GM23338 (cell line): ENCODE results near the gene ENTR1. TPM values are rescaled to one million over a fixed set of nuclear protein-coding genes. Genes with fewer than 3 reads are reported as not detected.

Experiments
- ATAC-seq: fragments of 200-7000 bp; cut with Tn5 transposase; 3 replicates; pipeline ENCODE4 v1.9.1; 2020
- DNase-seq: peaks from one replicate; pipeline ENCODE4 v3.0.0-alpha.2; 2015; ENCODE audit warnings: low spot score
- H2AFZ ChIP-seq: fragments of 200-600 bp; sonication (generic); 2 replicates; pipeline ENCODE4 v1.8.0; 2016; ENCODE audit warnings: antibody characterized with exemption, mild to moderate bottlenecking, moderate library complexity
- H3F3A ChIP-seq: fragments of 200-600 bp; sonication (generic); replicated peaks from 2 replicates; pipeline ENCODE4 v1.8.0; 2017; ENCODE audit warnings: antibody characterized with exemption, mixed run types, low read depth
- H3K27ac ChIP-seq: fragments of 200-600 bp; sonication (generic); 2 replicates; pipeline ENCODE4 v1.6.1; 2016; ENCODE audit warnings: low read depth
- H3K27me3 ChIP-seq: fragments of 200-600 bp; sonication (generic); 2 replicates; pipeline ENCODE4 v1.8.0; 2016; ENCODE audit warnings: mild to moderate bottlenecking, mixed run types, moderate library complexity; ENCODE audit not compliant: insufficient read depth
- H3K36me3 ChIP-seq: fragments of 200-600 bp; sonication (generic); 2 replicates; pipeline ENCODE4 v1.8.0; 2016; ENCODE audit warnings: mild to moderate bottlenecking; ENCODE audit not compliant: insufficient read depth
- H3K4me1 ChIP-seq: fragments of 200-600 bp; sonication (generic); 2 replicates; pipeline ENCODE4 v1.8.0; 2016; ENCODE audit warnings: mild to moderate bottlenecking, moderate library complexity; ENCODE audit not compliant: insufficient read depth
- H3K4me2 ChIP-seq: fragments of 200-600 bp; sonication (generic); 2 replicates; pipeline ENCODE4 v1.7.1; 2017; ENCODE audit warnings: mixed run types
- H3K4me3 ChIP-seq: fragments of 200-600 bp; sonication (generic); 2 replicates; pipeline ENCODE4 v1.6.1; 2016; ENCODE audit warnings: mixed run types
- H3K79me2 ChIP-seq: fragments of 200-600 bp; sonication (generic); replicated peaks from 2 replicates; pipeline ENCODE4 v1.8.0; 2017; ENCODE audit warnings: mild to moderate bottlenecking; ENCODE audit not compliant: insufficient read depth
- H3K9me2 ChIP-seq: fragments of 200-600 bp; sonication (generic); 2 replicates; pipeline ENCODE4 v1.8.0; 2017; ENCODE audit not compliant: insufficient read depth
- H4K20me1 ChIP-seq: fragments of 200-600 bp; sonication (generic); replicated peaks from 2 replicates; pipeline ENCODE4 v1.8.0; 2017; ENCODE audit warnings: mild to moderate bottlenecking; ENCODE audit not compliant: insufficient read depth
- H3K27ac Mint-ChIP-seq: 2 replicates; pipeline ENCODE4 v1.8.0; 2020; ENCODE audit warnings: inconsistent platforms, mild to moderate bottlenecking, moderate library complexity, mixed read lengths
- H3K27me3 Mint-ChIP-seq: 3 replicates; pipeline ENCODE4 v1.8.0; 2022; ENCODE audit warnings: low read depth, mild to moderate bottlenecking, moderate library complexity, mixed read lengths, inconsistent platforms; ENCODE audit not compliant: insufficient read depth, poor library complexity
- H3K36me3 Mint-ChIP-seq: 3 replicates; pipeline ENCODE4 v1.8.0; 2021; ENCODE audit warnings: low read depth, mild to moderate bottlenecking, inconsistent platforms, moderate library complexity, mixed read lengths
- H3K4me1 Mint-ChIP-seq: 3 replicates; pipeline ENCODE4 v1.8.0; 2020; ENCODE audit warnings: mild to moderate bottlenecking, inconsistent platforms, mixed read lengths
- H3K4me3 Mint-ChIP-seq: 3 replicates; pipeline ENCODE4 v1.8.0; 2021; ENCODE audit warnings: moderate library complexity, mild to moderate bottlenecking, inconsistent platforms, mixed read lengths
- H3K9me3 Mint-ChIP-seq: 3 replicates; pipeline ENCODE4 v1.8.0; 2020; ENCODE audit warnings: moderate library complexity, mild to moderate bottlenecking, inconsistent platforms, mixed read lengths
- CREB1 ChIP-seq: fragments of 250-450 bp; sonication (Bioruptor Pico); IDR thresholded peaks from 2 replicates; pipeline ENCODE4 v1.5.0; 2020; ENCODE audit warnings: low read depth, mild to moderate bottlenecking, moderate library complexity
- EZH2 ChIP-seq: fragments of 200-600 bp; sonication (generic); IDR thresholded peaks from one replicate; pipeline ENCODE4 v1.8.0; 2017; ENCODE audit warnings: antibody characterized with exemption, mild to moderate bottlenecking, low read depth; ENCODE audit not compliant: unreplicated experiment
- JUNB ChIP-seq: IDR thresholded peaks from one replicate; pipeline ENCODE4 v1.6.1; 2016; ENCODE audit warnings: antibody characterized with exemption; ENCODE audit not compliant: unreplicated experiment
- NANOG ChIP-seq: IDR thresholded peaks from 2 replicates; pipeline ENCODE4 v1.6.1; 2016; ENCODE audit warnings: antibody characterized with exemption, borderline replicate concordance
- STAT1 ChIP-seq: IDR thresholded peaks from one replicate; pipeline ENCODE4 v1.6.1; 2016; ENCODE audit warnings: antibody characterized with exemption; ENCODE audit not compliant: unreplicated experiment
- polyA plus RNA-seq: library from polyadenylated mRNA; unstranded; fragments of >200 nt; fragmentation: Nextera tagmentation; extraction: Ambion mirVana; gene quantifications from 2 replicates; pipeline ENCODE4 v1.2.1, GENCODE V29; 2016
- total RNA-seq: library from RNA; depleted of rRNA; stranded (reverse); fragments of >200 nt; shearing (Covaris generic); gene quantifications from 2 replicates; pipeline ENCODE4 v1.2.3, GENCODE V29; 2014
- TF ChIP-seq, protein P1 (sequence below): fragments of 250-450 bp; sonication (Bioruptor Pico); IDR thresholded peaks from 2 replicates; pipeline ENCODE4 v1.5.0; 2020; ENCODE audit warnings: mild to moderate bottlenecking, moderate library complexity

The ENTR1 gene
- total and polyA plus RNA-seq, 2 experiments from 2014 or later = 25.6 to 91.9 TPM

DNA sequence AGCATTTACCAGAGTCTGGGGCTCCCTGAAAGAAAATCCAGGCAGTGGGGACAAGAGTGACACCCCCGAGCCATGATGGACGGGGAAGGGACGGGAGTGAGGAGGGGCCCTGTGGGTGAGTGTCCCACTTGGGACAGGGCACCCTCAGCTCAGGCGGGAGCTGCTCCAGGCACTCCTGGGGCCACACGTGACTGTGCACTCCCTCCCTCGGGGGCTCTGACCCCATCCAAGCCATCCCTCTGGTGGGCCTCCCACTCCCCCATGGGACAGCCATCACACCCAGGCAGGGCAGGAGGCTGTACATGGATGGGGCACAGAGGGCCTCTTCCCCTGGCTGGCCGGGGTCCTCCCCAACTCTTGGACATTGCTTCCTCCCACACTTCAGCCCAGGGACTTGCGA is 34.0 kb downstream of the ENTR1 start (continued):
- TF ChIP-seq, protein P1, sequence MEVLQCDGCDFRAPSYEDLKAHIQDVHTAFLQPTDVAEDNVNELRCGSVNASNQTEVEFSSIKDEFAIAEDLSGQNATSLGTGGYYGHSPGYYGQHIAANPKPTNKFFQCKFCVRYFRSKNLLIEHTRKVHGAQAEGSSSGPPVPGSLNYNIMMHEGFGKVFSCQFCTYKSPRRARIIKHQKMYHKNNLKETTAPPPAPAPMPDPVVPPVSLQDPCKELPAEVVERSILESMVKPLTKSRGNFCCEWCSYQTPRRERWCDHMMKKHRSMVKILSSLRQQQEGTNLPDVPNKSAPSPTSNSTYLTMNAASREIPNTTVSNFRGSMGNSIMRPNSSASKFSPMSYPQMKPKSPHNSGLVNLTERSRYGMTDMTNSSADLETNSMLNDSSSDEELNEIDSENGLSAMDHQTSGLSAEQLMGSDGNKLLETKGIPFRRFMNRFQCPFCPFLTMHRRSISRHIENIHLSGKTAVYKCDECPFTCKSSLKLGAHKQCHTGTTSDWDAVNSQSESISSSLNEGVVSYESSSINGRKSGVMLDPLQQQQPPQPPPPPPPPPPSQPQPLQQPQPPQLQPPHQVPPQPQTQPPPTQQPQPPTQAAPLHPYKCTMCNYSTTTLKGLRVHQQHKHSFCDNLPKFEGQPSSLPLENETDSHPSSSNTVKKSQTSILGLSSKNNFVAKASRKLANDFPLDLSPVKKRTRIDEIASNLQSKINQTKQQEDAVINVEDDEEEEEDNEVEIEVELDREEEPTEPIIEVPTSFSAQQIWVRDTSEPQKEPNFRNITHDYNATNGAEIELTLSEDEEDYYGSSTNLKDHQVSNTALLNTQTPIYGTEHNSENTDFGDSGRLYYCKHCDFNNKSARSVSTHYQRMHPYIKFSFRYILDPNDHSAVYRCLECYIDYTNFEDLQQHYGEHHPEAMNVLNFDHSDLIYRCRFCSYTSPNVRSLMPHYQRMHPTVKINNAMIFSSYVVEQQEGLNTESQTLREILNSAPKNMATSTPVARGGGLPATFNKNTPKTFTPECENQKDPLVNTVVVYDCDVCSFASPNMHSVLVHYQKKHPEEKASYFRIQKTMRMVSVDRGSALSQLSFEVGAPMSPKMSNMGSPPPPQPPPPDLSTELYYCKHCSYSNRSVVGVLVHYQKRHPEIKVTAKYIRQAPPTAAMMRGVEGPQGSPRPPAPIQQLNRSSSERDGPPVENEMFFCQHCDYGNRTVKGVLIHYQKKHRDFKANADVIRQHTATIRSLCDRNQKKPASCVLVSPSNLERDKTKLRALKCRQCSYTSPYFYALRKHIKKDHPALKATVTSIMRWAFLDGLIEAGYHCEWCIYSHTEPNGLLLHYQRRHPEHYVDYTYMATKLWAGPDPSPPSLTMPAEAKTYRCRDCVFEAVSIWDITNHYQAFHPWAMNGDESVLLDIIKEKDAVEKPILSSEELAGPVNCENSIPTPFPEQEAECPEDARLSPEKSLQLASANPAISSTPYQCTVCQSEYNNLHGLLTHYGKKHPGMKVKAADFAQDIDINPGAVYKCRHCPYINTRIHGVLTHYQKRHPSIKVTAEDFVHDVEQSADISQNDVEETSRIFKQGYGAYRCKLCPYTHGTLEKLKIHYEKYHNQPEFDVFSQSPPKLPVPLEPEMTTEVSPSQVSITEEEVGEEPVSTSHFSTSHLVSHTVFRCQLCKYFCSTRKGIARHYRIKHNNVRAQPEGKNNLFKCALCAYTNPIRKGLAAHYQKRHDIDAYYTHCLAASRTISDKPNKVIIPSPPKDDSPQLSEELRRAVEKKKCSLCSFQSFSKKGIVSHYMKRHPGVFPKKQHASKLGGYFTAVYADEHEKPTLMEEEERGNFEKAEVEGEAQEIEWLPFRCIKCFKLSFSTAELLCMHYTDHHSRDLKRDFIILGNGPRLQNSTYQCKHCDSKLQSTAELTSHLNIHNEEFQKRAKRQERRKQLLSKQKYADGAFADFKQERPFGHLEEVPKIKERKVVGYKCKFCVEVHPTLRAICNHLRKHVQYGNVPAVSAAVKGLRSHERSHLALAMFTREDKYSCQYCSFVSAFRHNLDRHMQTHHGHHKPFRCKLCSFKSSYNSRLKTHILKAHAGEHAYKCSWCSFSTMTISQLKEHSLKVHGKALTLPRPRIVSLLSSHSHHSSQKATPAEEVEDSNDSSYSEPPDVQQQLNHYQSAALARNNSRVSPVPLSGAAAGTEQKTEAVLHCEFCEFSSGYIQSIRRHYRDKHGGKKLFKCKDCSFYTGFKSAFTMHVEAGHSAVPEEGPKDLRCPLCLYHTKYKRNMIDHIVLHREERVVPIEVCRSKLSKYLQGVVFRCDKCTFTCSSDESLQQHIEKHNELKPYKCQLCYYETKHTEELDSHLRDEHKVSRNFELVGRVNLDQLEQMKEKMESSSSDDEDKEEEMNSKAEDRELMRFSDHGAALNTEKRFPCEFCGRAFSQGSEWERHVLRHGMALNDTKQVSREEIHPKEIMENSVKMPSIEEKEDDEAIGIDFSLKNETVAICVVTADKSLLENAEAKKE (CRISPR knock-in tag) = no peak
- TF ChIP-seq NANOG = no peak
- TF ChIP-seq CREB1 = no peak
- TF ChIP-seq JUNB = no peak
- TF ChIP-seq EZH2 = no peak

- H3K27ac Mint-ChIP-seq = no peak overlapping the region
- no peaks in the 10 kb centered on the region for H3K27me3 ChIP-seq
- DNase-seq = no peak
- no peaks in the 10 kb centered on the region for H3K79me2 ChIP-seq
- TF ChIP-seq JUNB = no peak
- TF ChIP-seq STAT1 = no peak
- peaks cover 6% of the 10 kb centered on the region; the same call in 2 of the 3 replicates for H3K36me3 Mint-ChIP-seq
- no peaks in the 10 kb centered on the region; the same call in 1 of the 2 replicates for H4K20me1 ChIP-seq
- no peak overlapping the region for H3K4me3 Mint-ChIP-seq
- H3K4me2 ChIP-seq = no peak overlapping the region
- no peaks in the 10 kb centered on the region for H3K4me1 Mint-ChIP-seq
- no peaks in the 10 kb centered on the region for H3K4me1 ChIP-seq
- H2AFZ ChIP-seq = no peak overlapping the region
- no peaks in the 10 kb centered on the region for H3K9me3 Mint-ChIP-seq
- H3K27ac ChIP-seq = no peak overlapping the region
- H3K9me2 ChIP-seq = no peaks in the 10 kb centered on the region
- H3F3A ChIP-seq = no peaks in the 10 kb centered on the region
- peaks cover 3% of the 10 kb centered on the region for H3K27me3 Mint-ChIP-seq
- no peak for ATAC-seq
- H3K4me3 ChIP-seq = no peak overlapping the region
- H3K36me3 ChIP-seq = no peaks in the 10 kb centered on the region
These were observed 35.3 kb downstream of the ENTR1 start for GRCh38 chr9:136375096-136375495.
